SKM-1 treated with dmso at 0.1 percent for 144 hours (cell line): ENCODE results near the gene LIN7B.

Experiments
- DNase-seq: peaks from one replicate; lab custom pipeline; 2025; ENCODE audit not compliant: unreplicated experiment; lab: John Stamatoyannopoulos, UW

The LIN7B gene

GRCh38 chr19:49160450-49161189 lies 46.5 kb downstream of the LIN7B start:
- no peak for DNase-seq

GRCh38 chr19:49161987-49162386 lies 47.8 kb downstream of the LIN7B start:
- no peak for DNase-seq

GRCh38 chr19:49165111-49165750 lies 51.1 kb downstream of the LIN7B start:
- no peak for DNase-seq

GRCh38 chr19:49165865-49166301 lies 51.7 kb downstream of the LIN7B start:
- no peak for DNase-seq

- no peak for DNase-seq
Measured at GRCh38 chr19:49167857-49168409, 53.8 kb downstream of the LIN7B start.
